Activated naive CD8-positive, alpha-beta T cell treated with anti-CD3 and anti-CD28 coated beads for 36 hours (primary cell): ENCODE results near the gene SUSD4. TPM values are rescaled to one million over a fixed set of nuclear protein-coding genes. Genes with fewer than 3 reads are reported as not detected.

Source experiments
- DNase-seq: peaks from one replicate; pipeline ENCODE4 v3.0.0; 2021
- H3K27ac Mint-ChIP-seq: one replicate; pipeline ENCODE4 v1.8.0; 2022; ENCODE audit warnings: mild to moderate bottlenecking, moderate library complexity, mixed read lengths
- H3K27me3 Mint-ChIP-seq: one replicate; pipeline ENCODE4 v1.8.0; 2022; ENCODE audit warnings: mild to moderate bottlenecking, mixed read lengths
- H3K36me3 Mint-ChIP-seq: one replicate; pipeline ENCODE4 v1.8.0; 2021; ENCODE audit warnings: mild to moderate bottlenecking, mixed read lengths
- H3K4me1 Mint-ChIP-seq: one replicate; pipeline ENCODE4 v1.8.0; 2021; ENCODE audit warnings: mixed read lengths
- H3K4me3 Mint-ChIP-seq: one replicate; pipeline ENCODE4 v1.8.0; 2022; ENCODE audit warnings: mild to moderate bottlenecking, moderate library complexity, mixed read lengths
- H3K9me3 Mint-ChIP-seq: one replicate; pipeline ENCODE4 v1.8.0; 2022; ENCODE audit warnings: mixed read lengths
- total RNA-seq, 2 experiments: library from RNA; stranded (reverse); gene quantifications; one replicate each; pipeline ENCODE4 v1.2.3, GENCODE V29; 2021

Gene SUSD4
- total RNA-seq, 2 experiments from 2014 or later, result 0.22 to 0.33 TPM

DNA sequence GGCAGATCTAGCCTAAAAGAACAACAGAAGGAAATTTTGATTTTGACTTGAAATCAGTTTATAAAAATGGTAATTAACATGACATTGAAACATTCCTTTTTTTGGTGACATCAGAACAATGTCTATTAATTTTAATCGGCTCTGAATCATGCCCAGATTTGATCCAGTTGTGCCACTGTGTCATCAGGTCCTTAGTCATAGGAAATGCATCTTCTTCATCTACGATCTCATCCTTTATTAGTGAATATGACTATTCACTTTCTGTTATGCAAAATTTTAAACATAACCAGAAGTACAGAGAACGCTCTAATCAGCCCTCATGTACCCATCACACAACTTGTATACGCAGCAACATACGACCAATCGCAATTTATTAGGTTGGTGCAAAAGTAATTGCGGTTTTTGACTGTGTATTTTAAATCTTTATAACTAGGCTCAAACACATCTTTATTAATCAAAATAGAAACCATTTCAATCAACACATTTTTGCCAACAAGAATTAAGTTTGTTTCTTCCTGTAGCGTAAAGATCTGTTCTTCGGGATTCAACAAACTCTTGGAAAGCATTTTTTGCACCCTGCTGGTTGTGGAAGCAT is 180.6 kb downstream of the SUSD4 start:
- peaks cover 4% of the 10 kb centered on the region for H3K36me3 Mint-ChIP-seq
- no peak overlapping the region for H3K27ac Mint-ChIP-seq
- H3K4me1 Mint-ChIP-seq, result peaks cover 10% of the 10 kb centered on the region
- H3K9me3 Mint-ChIP-seq, result peaks cover 6% of the 10 kb centered on the region
- no peak overlapping the region for H3K4me3 Mint-ChIP-seq
- DNase-seq, result no peak
- H3K27me3 Mint-ChIP-seq, result peaks cover 24% of the 10 kb centered on the region

DNA sequence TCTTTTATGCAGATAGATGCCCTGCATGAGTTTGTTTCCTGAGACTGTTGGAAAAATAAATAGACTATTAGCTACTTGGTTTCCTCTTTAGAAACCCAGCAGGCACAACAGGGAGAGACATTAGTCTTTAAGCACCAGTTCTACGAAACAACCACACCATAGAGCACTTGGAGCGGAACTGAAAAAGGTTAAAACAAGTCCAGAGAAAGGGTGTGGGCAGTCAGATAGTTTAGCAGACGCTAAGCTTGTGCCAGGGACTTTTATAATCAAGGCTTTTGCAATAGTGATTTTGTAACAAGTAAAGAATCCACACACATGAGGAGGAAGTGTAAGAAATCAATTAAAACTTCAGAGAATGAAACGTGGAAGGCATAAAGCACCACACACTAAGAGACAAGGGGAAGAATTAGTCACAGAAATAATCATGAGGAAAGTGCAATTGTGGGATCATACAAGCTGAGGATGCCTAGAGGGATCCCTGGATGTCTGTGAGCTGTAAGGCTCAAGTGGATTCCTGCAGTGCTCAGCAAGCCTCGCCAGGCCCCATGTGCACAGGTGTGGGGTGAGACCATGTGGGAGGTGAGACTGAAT is 183.2 kb downstream of the SUSD4 start:
- peaks cover 23% of the 10 kb centered on the region for H3K27me3 Mint-ChIP-seq
- no peaks in the 10 kb centered on the region for H3K9me3 Mint-ChIP-seq
- H3K4me1 Mint-ChIP-seq, result peaks cover 7% of the 10 kb centered on the region
- DNase-seq, result no peak
- H3K36me3 Mint-ChIP-seq, result no peaks in the 10 kb centered on the region
- H3K4me3 Mint-ChIP-seq, result no peak overlapping the region
- no peak overlapping the region for H3K27ac Mint-ChIP-seq

DNA sequence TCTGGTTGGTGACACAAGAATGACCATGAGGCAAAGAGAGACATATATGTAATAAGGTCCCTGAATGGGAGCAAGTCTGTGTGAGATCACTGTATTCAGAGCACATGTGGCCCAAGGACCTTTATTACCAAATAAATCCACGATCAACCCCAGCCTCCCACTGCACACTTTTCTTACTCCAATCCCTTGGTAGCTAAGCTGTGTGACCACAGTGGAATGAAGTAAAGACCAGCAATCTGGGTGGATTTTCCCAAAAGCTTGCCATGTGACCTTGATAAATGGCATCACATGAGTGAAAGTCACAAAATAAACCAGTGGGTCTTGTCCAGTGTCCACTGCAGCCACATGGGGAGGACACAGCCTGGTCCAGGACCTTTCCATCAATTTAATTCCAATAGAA is 184.2 kb downstream of the SUSD4 start:
- Mint-ChIP-seq H3K9me3 (no peaks in the 10 kb centered on the region), H3K4me1 (peaks cover 7% of the 10 kb centered on the region), H3K36me3 (no peaks in the 10 kb centered on the region), H3K27ac (no peak overlapping the region), H3K4me3 (no peak overlapping the region), H3K27me3 (peaks cover 19% of the 10 kb centered on the region)
- no peak for DNase-seq

DNA sequence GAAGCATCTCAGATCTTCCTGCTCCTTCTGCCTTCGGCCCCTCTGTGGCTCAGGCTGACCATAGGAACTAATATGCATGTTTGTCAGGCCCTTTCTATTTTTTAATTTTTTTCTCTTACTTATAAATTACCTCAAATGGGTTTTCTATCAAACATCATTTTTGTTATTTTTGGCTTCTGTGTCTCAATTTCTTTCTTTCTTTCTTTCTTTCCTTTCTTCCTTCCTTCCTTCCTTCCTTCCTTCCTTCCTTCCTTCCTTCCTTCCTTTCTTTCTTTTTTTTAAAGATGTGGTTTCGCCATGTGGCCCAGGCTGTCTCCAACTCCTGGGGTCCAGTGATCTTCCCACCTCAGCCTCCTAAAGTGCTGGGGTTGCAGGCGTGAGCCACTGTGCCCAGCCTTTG is 184.7 kb downstream of the SUSD4 start:
- peaks cover 7% of the 10 kb centered on the region for H3K4me1 Mint-ChIP-seq
- no peaks in the 10 kb centered on the region for H3K36me3 Mint-ChIP-seq
- peaks cover 19% of the 10 kb centered on the region for H3K27me3 Mint-ChIP-seq
- no peak for DNase-seq
- no peaks in the 10 kb centered on the region for H3K9me3 Mint-ChIP-seq
- H3K4me3 Mint-ChIP-seq, result no peak overlapping the region
- no peak overlapping the region for H3K27ac Mint-ChIP-seq

DNA sequence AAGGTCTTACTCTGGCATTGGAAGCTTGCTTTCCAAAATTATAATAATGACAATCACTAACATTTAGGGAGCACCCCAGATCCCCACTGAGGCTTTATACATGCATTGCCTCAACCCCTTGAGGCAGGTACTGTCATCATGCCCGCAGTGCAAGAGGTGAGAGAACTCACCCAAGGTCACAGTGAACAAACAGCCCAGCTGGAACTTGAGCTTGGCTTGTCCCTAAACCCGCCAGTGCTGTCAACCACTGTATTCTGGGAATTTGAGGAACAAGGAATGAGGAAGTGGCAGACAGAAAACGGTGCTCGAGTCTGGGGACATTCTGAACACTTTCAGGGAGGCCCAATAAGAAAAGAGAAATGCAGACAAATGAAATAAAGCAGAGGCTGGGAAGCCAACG is 186.3 kb downstream of the SUSD4 start:
- Mint-ChIP-seq H3K9me3 (no peaks in the 10 kb centered on the region), H3K4me1 (peaks cover 7% of the 10 kb centered on the region), H3K36me3 (no peaks in the 10 kb centered on the region), H3K27ac (no peak overlapping the region), H3K4me3 (no peak overlapping the region), H3K27me3 (peaks cover 19% of the 10 kb centered on the region)
- DNase-seq, result no peak

DNA sequence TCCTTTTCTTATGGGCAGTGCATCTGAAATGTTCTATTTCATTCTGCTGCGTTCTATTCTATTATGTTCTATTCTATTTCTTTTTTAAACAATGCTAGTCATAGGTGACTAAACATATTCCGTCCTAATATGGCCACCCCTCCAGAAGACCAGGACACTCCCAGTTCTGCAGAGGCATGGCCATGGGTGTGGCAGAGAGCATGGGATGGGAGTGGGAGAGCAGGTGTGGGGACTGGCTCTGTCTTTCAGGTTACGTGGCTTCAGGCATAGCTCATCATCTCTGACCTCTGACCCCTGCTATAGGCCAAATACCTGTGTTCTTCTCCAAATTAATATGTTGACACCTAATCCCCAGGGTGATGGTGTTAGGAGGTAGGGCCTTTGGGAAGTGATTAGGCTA is 187.5 kb downstream of the SUSD4 start:
- H3K27ac Mint-ChIP-seq, result no peak overlapping the region

DNA sequence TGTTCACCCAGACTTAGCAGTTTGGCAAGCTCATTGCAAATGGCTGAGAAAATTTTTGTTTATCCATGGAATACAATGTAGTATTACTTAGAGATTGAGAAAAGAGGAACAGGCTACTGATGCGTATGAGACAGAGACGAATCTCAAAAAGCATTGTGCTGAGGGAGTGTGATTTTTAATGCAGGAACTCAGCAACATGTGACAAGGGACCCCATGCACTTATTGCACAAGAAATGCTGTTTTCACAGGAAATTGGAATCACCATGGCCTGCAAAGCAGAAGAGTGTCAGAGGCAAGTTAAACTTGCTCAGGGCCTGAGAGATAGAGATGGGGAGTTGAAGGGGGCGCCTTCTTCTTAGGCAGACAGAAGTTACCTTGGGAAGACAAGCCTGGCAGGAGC is 188.3 kb downstream of the SUSD4 start:
- peaks cover 3% of the 10 kb centered on the region for H3K4me1 Mint-ChIP-seq
- H3K9me3 Mint-ChIP-seq, result no peaks in the 10 kb centered on the region
- H3K27me3 Mint-ChIP-seq, result peaks cover 10% of the 10 kb centered on the region
- DNase-seq, result no peak
- no peak overlapping the region for H3K4me3 Mint-ChIP-seq
- H3K36me3 Mint-ChIP-seq, result no peaks in the 10 kb centered on the region
- no peak overlapping the region for H3K27ac Mint-ChIP-seq

More for the DNA sequence above, 187.5 kb downstream of the SUSD4 start:
- H3K27me3 Mint-ChIP-seq, result peaks cover 17% of the 10 kb centered on the region
- H3K36me3 Mint-ChIP-seq, result no peaks in the 10 kb centered on the region
- DNase-seq, result no peak
- no peaks in the 10 kb centered on the region for H3K9me3 Mint-ChIP-seq
- no peak overlapping the region for H3K4me3 Mint-ChIP-seq
- H3K4me1 Mint-ChIP-seq, result peaks cover 3% of the 10 kb centered on the region

- no peak for DNase-seq
- Mint-ChIP-seq H3K27ac (no peak overlapping the region), H3K9me3 (no peaks in the 10 kb centered on the region), H3K36me3 (no peaks in the 10 kb centered on the region), H3K4me1 (peaks cover 3% of the 10 kb centered on the region), H3K27me3 (peaks cover 10% of the 10 kb centered on the region), H3K4me3 (no peak overlapping the region)
Measured at GRCh38 chr1:223175032-223175431, 188.9 kb downstream of the SUSD4 start.

Other genes with a start within 250 kb of the SUSD4 start
- under 1 TPM; 0.19 to 0.38 TPM for gene TLR5, start 220.9 kb downstream of the SUSD4 start, total RNA-seq
- gene CCDC185, start 29.2 kb upstream of the SUSD4 start, total RNA-seq, result not detected